OCI-LY1 (cell line): ENCODE results near the gene SMAD1.

ENCODE experiments used
- EZH2 ChIP-seq: fragments of 200-600 bp; sonication (generic), shearing (Covaris generic); IDR thresholded peaks from 2 replicates; pipeline ENCODE4 v1.8.0; 2017; ENCODE audit warnings: borderline replicate concordance, mixed run types, mild to moderate bottlenecking, antibody characterized with exemption, low read length, moderate library complexity, mixed read lengths
- TF ChIP-seq, protein P1 (sequence below): fragments of 200-600 bp; sonication (generic), shearing (Covaris generic); IDR thresholded peaks from 2 replicates; pipeline ENCODE4 v1.5.1; 2017; ENCODE audit warnings: mild to moderate bottlenecking, antibody characterized with exemption, low read length, moderate library complexity, mixed read lengths

DNA sequence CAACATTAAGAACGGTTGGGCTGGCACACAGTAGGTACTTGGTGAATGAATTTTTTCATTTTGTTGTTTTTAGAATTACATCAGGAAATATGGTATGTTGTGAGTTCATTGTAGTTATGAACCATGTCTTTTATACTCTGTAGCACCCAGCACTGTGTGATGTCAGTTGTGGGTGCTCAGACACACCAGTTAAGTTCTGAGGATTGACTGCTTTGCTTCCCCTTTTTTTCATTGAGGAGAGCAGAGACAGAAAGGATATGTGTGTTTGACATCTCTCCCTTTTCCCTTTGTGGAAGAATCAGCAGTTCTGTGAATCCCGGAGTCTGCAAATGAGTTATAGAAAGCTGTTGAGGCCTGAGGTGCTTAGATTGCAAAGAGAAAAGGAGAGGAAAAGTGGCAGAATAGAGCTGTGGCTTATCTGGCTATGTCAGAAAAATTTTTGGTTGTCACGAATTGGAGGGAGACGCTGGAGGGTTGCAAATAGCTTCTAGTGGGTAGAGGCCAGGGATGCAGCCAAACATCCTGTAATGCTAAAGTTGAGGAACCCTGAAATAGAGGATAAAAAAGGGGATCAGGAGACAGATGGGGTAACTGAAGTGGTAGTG, 13.1 kb downstream of the SMAD1 start:
- TF ChIP-seq, protein P1, sequence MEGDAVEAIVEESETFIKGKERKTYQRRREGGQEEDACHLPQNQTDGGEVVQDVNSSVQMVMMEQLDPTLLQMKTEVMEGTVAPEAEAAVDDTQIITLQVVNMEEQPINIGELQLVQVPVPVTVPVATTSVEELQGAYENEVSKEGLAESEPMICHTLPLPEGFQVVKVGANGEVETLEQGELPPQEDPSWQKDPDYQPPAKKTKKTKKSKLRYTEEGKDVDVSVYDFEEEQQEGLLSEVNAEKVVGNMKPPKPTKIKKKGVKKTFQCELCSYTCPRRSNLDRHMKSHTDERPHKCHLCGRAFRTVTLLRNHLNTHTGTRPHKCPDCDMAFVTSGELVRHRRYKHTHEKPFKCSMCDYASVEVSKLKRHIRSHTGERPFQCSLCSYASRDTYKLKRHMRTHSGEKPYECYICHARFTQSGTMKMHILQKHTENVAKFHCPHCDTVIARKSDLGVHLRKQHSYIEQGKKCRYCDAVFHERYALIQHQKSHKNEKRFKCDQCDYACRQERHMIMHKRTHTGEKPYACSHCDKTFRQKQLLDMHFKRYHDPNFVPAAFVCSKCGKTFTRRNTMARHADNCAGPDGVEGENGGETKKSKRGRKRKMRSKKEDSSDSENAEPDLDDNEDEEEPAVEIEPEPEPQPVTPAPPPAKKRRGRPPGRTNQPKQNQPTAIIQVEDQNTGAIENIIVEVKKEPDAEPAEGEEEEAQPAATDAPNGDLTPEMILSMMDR = no peak
- TF ChIP-seq EZH2 = no peak
